H9 (cell line): Measurements from ENCODE around the gene DYDC1. TPM values are rescaled to one million over a fixed set of nuclear protein-coding genes. Genes with fewer than 3 reads are reported as not detected.
A peak's percentile ranks its signal among the peaks of the same experiment; 100 is the strongest.
"Not testable (repeated sequence)": the region's sequence is repeated elsewhere in the genome, so short reads cannot be mapped to it uniquely, and the experiment has no call there.

Source experiments
- DNase-seq: peaks from one replicate; pipeline ENCODE4 v3.0.0-alpha.2; 2017
- H2AFZ ChIP-seq: one replicate; pipeline ENCODE4 v1.6.1; 2013; ENCODE audit warnings: mild to moderate bottlenecking, low read length, control low read depth, moderate library complexity
- H2AK5ac ChIP-seq: 2 replicates; pipeline ENCODE4 v1.6.1; 2013; ENCODE audit warnings: low read length, control low read depth, mixed read lengths; ENCODE audit not compliant: insufficient read length
- H2BK120ac ChIP-seq: one replicate; pipeline ENCODE4 v1.6.1; 2013; ENCODE audit warnings: low read depth, mild to moderate bottlenecking, low read length, control low read depth, inconsistent platforms; ENCODE audit not compliant: poor library complexity, severe bottlenecking
- H2BK12ac ChIP-seq: 2 replicates; pipeline ENCODE4 v1.6.1; 2013; ENCODE audit warnings: low read length, control low read depth, mixed read lengths, low read depth; ENCODE audit not compliant: insufficient read length
- H2BK15ac ChIP-seq: 2 replicates; pipeline ENCODE4 v1.6.1; 2013; ENCODE audit warnings: low read depth, low read length, control low read depth
- H2BK20ac ChIP-seq: one replicate; pipeline ENCODE4 v1.6.1; 2013; ENCODE audit warnings: low read depth, mild to moderate bottlenecking, low read length, control low read depth, inconsistent platforms; ENCODE audit not compliant: poor library complexity, severe bottlenecking
- H2BK5ac ChIP-seq: 2 replicates; pipeline ENCODE4 v1.6.1; 2013; ENCODE audit warnings: low read length, control low read depth, mixed read lengths; ENCODE audit not compliant: insufficient read length
- H3K14ac ChIP-seq: 2 replicates; pipeline ENCODE4 v1.6.1; 2013; ENCODE audit warnings: low read length, control low read depth; ENCODE audit not compliant: insufficient read depth
- H3K18ac ChIP-seq: 2 replicates; pipeline ENCODE4 v1.6.1; 2013; ENCODE audit warnings: low read depth, mild to moderate bottlenecking, mixed read lengths, low read length, control low read depth; ENCODE audit not compliant: insufficient read length
- H3K23ac ChIP-seq: 2 replicates; pipeline ENCODE4 v1.6.1; 2013; ENCODE audit warnings: low read length, control low read depth, mixed read lengths, low read depth; ENCODE audit not compliant: insufficient read length
- H3K23me2 ChIP-seq: 2 replicates; pipeline ENCODE4 v1.6.1; 2013; ENCODE audit warnings: low read depth, mild to moderate bottlenecking, mixed read lengths, low read length, control low read depth; ENCODE audit not compliant: insufficient read length, poor library complexity, severe bottlenecking
- H3K27ac ChIP-seq: 2 replicates; pipeline ENCODE4 v1.5.1; 2013; ENCODE audit warnings: low read length, control low read depth, mixed read lengths, low read depth; ENCODE audit not compliant: insufficient read length
- H3K27me3 ChIP-seq: 2 replicates; pipeline ENCODE4 v1.6.1; 2013; ENCODE audit warnings: low read length, control low read depth, inconsistent platforms; ENCODE audit not compliant: insufficient read depth
- H3K4ac ChIP-seq: 2 replicates; pipeline ENCODE4 v1.6.1; 2013; ENCODE audit warnings: low read depth, mild to moderate bottlenecking, control low read depth, inconsistent platforms, low read length, moderate library complexity
- H3K4me1 ChIP-seq: 2 replicates; pipeline ENCODE4 v1.6.1; 2013; ENCODE audit warnings: low read length, control low read depth, inconsistent platforms; ENCODE audit not compliant: insufficient read depth
- H3K4me2 ChIP-seq: 2 replicates; pipeline ENCODE4 v1.6.1; 2013; ENCODE audit warnings: low read length, control low read depth, mixed read lengths; ENCODE audit not compliant: insufficient read length, insufficient read depth
- H3K56ac ChIP-seq: 2 replicates; pipeline ENCODE4 v1.6.1; 2013; ENCODE audit warnings: low read depth, mild to moderate bottlenecking, mixed read lengths, low read length, control low read depth; ENCODE audit not compliant: insufficient read length
- H3K79me1 ChIP-seq: 2 replicates; pipeline ENCODE4 v1.6.1; 2013; ENCODE audit warnings: low read depth, mild to moderate bottlenecking, moderate library complexity, low read length, control low read depth, inconsistent platforms; ENCODE audit not compliant: insufficient read depth, poor library complexity, severe bottlenecking
- H3K79me2 ChIP-seq: 2 replicates; pipeline ENCODE4 v1.6.1; 2013; ENCODE audit warnings: low read length, control low read depth, inconsistent platforms; ENCODE audit not compliant: insufficient read depth
- H3K9ac ChIP-seq: 2 replicates; pipeline ENCODE4 v1.6.1; 2013; ENCODE audit warnings: low read length, control low read depth, mixed read lengths; ENCODE audit not compliant: insufficient read length; ENCODE audit errors: extremely low read depth
- H3K9me3 ChIP-seq: one replicate; pipeline ENCODE4 v1.6.1; 2013; ENCODE audit warnings: low read depth, low read length, inconsistent platforms; ENCODE audit not compliant: control insufficient read depth
- H3T11ph ChIP-seq: one replicate; pipeline ENCODE4 v1.6.1; 2013; ENCODE audit warnings: mild to moderate bottlenecking, low read length, control low read depth, inconsistent platforms
- H4K20me1 ChIP-seq: one replicate; pipeline ENCODE4 v1.6.1; 2013; ENCODE audit not compliant: control insufficient read depth, insufficient read length, insufficient read depth
- H4K5ac ChIP-seq: 2 replicates; pipeline ENCODE4 v1.6.1; 2013; ENCODE audit warnings: low read depth, mild to moderate bottlenecking, mixed read lengths, low read length, control low read depth; ENCODE audit not compliant: insufficient read length
- H4K8ac ChIP-seq: replicated peaks from 2 replicates; pipeline ENCODE4 v1.6.1; 2013; ENCODE audit warnings: low read length, control low read depth, mixed read lengths, low read depth; ENCODE audit not compliant: insufficient read length
- H4K91ac ChIP-seq: 2 replicates; pipeline ENCODE4 v1.6.1; 2013; ENCODE audit warnings: low read depth, mild to moderate bottlenecking, moderate library complexity, mixed read lengths, low read length, control low read depth; ENCODE audit not compliant: insufficient read length
- H3K27ac Mint-ChIP-seq, 3 experiments: 2 replicates in 2 of 3; 3 replicates in 1 of 3; pipeline ENCODE4 v1.8.0; 2020 to 2021; ENCODE audit warnings: mixed read lengths in 3 of 3, mild to moderate bottlenecking in 1 of 3, moderate library complexity in 1 of 3
- H3K27me3 Mint-ChIP-seq: 2 replicates; pipeline ENCODE4 v1.8.0; 2021; ENCODE audit warnings: low read depth, mild to moderate bottlenecking, moderate library complexity, mixed read lengths
- H3K36me3 Mint-ChIP-seq, 3 experiments: 2 replicates in 2 of 3; 3 replicates in 1 of 3; pipeline ENCODE4 v1.8.0; 2020 to 2021; ENCODE audit warnings: low read depth in 3 of 3, mixed read lengths in 3 of 3; ENCODE audit not compliant: insufficient read depth in 1 of 3
- H3K4me1 Mint-ChIP-seq, 2 experiments: 2 replicates each; pipeline ENCODE4 v1.8.0; 2020; ENCODE audit warnings: mixed read lengths in 2 of 2
- H3K4me3 Mint-ChIP-seq, 2 experiments: 2 replicates in 1 of 2; 3 replicates in 1 of 2; pipeline ENCODE4 v1.8.0; 2020 to 2021; ENCODE audit warnings: mild to moderate bottlenecking in 2 of 2, mixed read lengths in 2 of 2, moderate library complexity in 1 of 2
- H3K9me3 Mint-ChIP-seq, 2 experiments: 2 replicates in 1 of 2; 3 replicates in 1 of 2; pipeline ENCODE4 v1.8.0; 2020; ENCODE audit warnings: mild to moderate bottlenecking in 2 of 2, mixed read lengths in 2 of 2, moderate library complexity in 1 of 2
- CTCF ChIP-seq: fragments of 200-600 bp; sonication (generic); conservative IDR thresholded peaks from 3 replicates; pipeline ENCODE4 v1.8.0; 2021; ENCODE audit warnings: antibody characterized with exemption, mild to moderate bottlenecking
- WGBS: extraction: QIAGEN DNeasy Blood & Tissue Kit; methylation state at CpG from one replicate; pipeline ENCODE4 v1.1.7; 2013; ENCODE audit warnings: missing lambda C conversion rate, low lambda C conversion rate, mixed read lengths; ENCODE audit not compliant: insufficient read length; ENCODE audit errors: extremely low coverage; 5-methylcytosine and 5-hydroxymethylcytosine counted together
- total RNA-seq: library from RNA; stranded (reverse); gene quantifications from 2 replicates; pipeline ENCODE4 v1.2.1, GENCODE V29; 2021

DYDC1 gene
- total RNA-seq, 1 experiment from 2014 or later = not detected

- Histone ChIP-seq H3K9ac (no peak overlapping the region), H3K23me2 (no peaks in the 10 kb centered on the region), H3K23ac (no peak overlapping the region), H3K4me1 (no peaks in the 10 kb centered on the region), H2BK12ac (no peak overlapping the region), H3K79me2 (no peaks in the 10 kb centered on the region), H4K5ac (no peak overlapping the region), H2AK5ac (no peak overlapping the region), H2BK120ac (no peak overlapping the region), H4K91ac (no peak overlapping the region), H3K27ac (no peak overlapping the region), H3K4me2 (no peak overlapping the region), H3K27me3 (no peaks in the 10 kb centered on the region), H2BK5ac (no peak overlapping the region), H3K14ac (no peak overlapping the region), H2BK20ac (no peak overlapping the region), H3K79me1 (no peaks in the 10 kb centered on the region), H3K18ac (no peak overlapping the region), H3K9me3 (no peaks in the 10 kb centered on the region), H3K4ac (no peak overlapping the region), H4K20me1 (no peaks in the 10 kb centered on the region), H3K56ac (no peak overlapping the region), H2AFZ (no peak overlapping the region), H2BK15ac (no peak overlapping the region), H4K8ac (no peak overlapping the region), H3T11ph (no peak overlapping the region)
- Mint-ChIP-seq H3K9me3 (peaks cover 8 to 9% of the 10 kb centered on the region in 2 experiments; a peak in 3 of 5 replicates), H3K4me1 (no peaks in the 10 kb centered on the region), H3K36me3 (no peaks in the 10 kb centered on the region; a peak in 1 of 7 replicates), H3K4me3 (no peak overlapping the region), H3K27me3 (peaks cover 2% of the 10 kb centered on the region; the same call in 1 of the 2 replicates), H3K27ac (peak overlapping the region in 1 of 3 experiments; percentile 70; a peak in 1 of 7 replicates)
- no peak for DNase-seq
- TF ChIP-seq CTCF = no peak
- WGBS = no CpG with 5 or more reads among the region's 5 CpGs
Measured at GRCh38 chr10:80313523-80313922, 43.0 kb downstream of the DYDC1 start.

- not testable (repeated sequence) for H3K9me3 ChIP-seq
- WGBS = no CpG with 5 or more reads among the region's 3 CpGs
Measured at GRCh38 chr10:80305989-80306388, 50.6 kb downstream of the DYDC1 start.

More at GRCh38 chr10:80305989-80306388, 50.6 kb downstream of the DYDC1 start:
- H3K4me1 Mint-ChIP-seq, H3T11ph ChIP-seq, H3K23me2 ChIP-seq, H3K56ac ChIP-seq, H4K20me1 ChIP-seq, H4K8ac ChIP-seq, H3K23ac ChIP-seq, H2BK120ac ChIP-seq, H3K79me2 ChIP-seq, H3K4ac ChIP-seq, H2BK15ac ChIP-seq, H3K79me1 ChIP-seq, H3K4me1 ChIP-seq, H3K27me3 ChIP-seq, H4K5ac ChIP-seq, H3K27ac ChIP-seq, H2AFZ ChIP-seq, H3K4me3 Mint-ChIP-seq, H2BK12ac ChIP-seq, H4K91ac ChIP-seq, H2AK5ac ChIP-seq, H3K14ac ChIP-seq, H3K4me2 ChIP-seq, H2BK20ac ChIP-seq, DNase-seq, H3K18ac ChIP-seq, H3K9ac ChIP-seq, H2BK5ac ChIP-seq, H3K27ac Mint-ChIP-seq: not testable (repeated sequence)
- Mint-ChIP-seq H3K9me3 (peaks cover 35 to 36% of the 10 kb centered on the region in 2 experiments), H3K27me3 (peaks cover 11% of the 10 kb centered on the region), H3K36me3 (peaks cover 6 to 12% (median 8%) of the 10 kb centered on the region in 3 experiments; a peak in 6 of 7 replicates)
